Hepatocyte (in vitro differentiated cells): ENCODE measurements around the gene FYN. TPM values are rescaled to one million over a fixed set of nuclear protein-coding genes. Genes with fewer than 3 reads are reported as not detected.

Experiments used
- DNase-seq: peaks from one replicate; pipeline ENCODE4 v3.0.0-alpha.2; 2016; ENCODE audit warnings: low spot score
- H2AFZ ChIP-seq: fragments of 200-600 bp; sonication (generic); 2 replicates; pipeline ENCODE4 v1.6.0; 2016; ENCODE audit warnings: antibody characterized with exemption, mild to moderate bottlenecking
- H3K27ac ChIP-seq: fragments of 200-600 bp; sonication (generic); 2 replicates; pipeline ENCODE4 v1.5.1; 2016; ENCODE audit warnings: mild to moderate bottlenecking
- H3K27me3 ChIP-seq: fragments of 200-600 bp; sonication (generic); 2 replicates; pipeline ENCODE4 v1.6.1; 2016
- H3K36me3 ChIP-seq: fragments of 200-600 bp; sonication (generic); replicated peaks from 2 replicates; pipeline ENCODE4 v1.5.1; 2016; ENCODE audit warnings: low read depth; ENCODE audit not compliant: insufficient read depth
- H3K4me1 ChIP-seq: fragments of 200-600 bp; sonication (generic); 2 replicates; pipeline ENCODE4 v1.5.1; 2016; ENCODE audit warnings: mild to moderate bottlenecking, moderate library complexity; ENCODE audit not compliant: insufficient read depth
- H3K4me2 ChIP-seq: fragments of 200-600 bp; sonication (generic); 2 replicates; pipeline ENCODE4 v1.6.0; 2016
- H3K4me3 ChIP-seq: fragments of 200-600 bp; sonication (generic); 2 replicates; pipeline ENCODE4 v1.5.1; 2016; ENCODE audit warnings: mild to moderate bottlenecking
- H3K79me2 ChIP-seq: fragments of 200-600 bp; sonication (generic); 2 replicates; pipeline ENCODE4 v1.6.0; 2017; ENCODE audit warnings: mild to moderate bottlenecking
- H3K9me2 ChIP-seq: fragments of 200-600 bp; sonication (generic); replicated peaks from 2 replicates; pipeline ENCODE4 v1.6.0; 2017; ENCODE audit warnings: mild to moderate bottlenecking; ENCODE audit not compliant: insufficient read depth
- H3K9me3 ChIP-seq: fragments of 200-600 bp; sonication (generic); 2 replicates; pipeline ENCODE4 v1.5.1; 2016; ENCODE audit warnings: low read depth, mild to moderate bottlenecking
- H4K20me1 ChIP-seq: fragments of 200-600 bp; sonication (generic); 2 replicates; pipeline ENCODE4 v1.6.0; 2016; ENCODE audit warnings: mild to moderate bottlenecking; ENCODE audit not compliant: insufficient read depth, poor library complexity, severe bottlenecking
- CTCF ChIP-seq: fragments of 200-600 bp; sonication (generic); IDR thresholded peaks from 2 replicates; pipeline ENCODE4 v1.5.1; 2016; ENCODE audit warnings: antibody characterized with exemption, mild to moderate bottlenecking; ENCODE audit not compliant: poor library complexity
- EZH2 ChIP-seq: fragments of 200-600 bp; sonication (generic); IDR thresholded peaks from 2 replicates; pipeline ENCODE4 v1.6.1; 2016; ENCODE audit warnings: antibody characterized with exemption, mild to moderate bottlenecking, borderline replicate concordance
- EZH2phosphoT487 ChIP-seq: fragments of 200-600 bp; sonication (generic); IDR thresholded peaks from one replicate; pipeline ENCODE4 v1.6.1; 2018; ENCODE audit warnings: antibody characterized with exemption, mild to moderate bottlenecking, low read depth, moderate library complexity; ENCODE audit not compliant: unreplicated experiment, severe bottlenecking
- WGBS: methylation state at CpG from one replicate; pipeline ENCODE4 v1.1.6; 2016; ENCODE audit warnings: low lambda C conversion rate; ENCODE audit errors: missing lambda C conversion rate; 5-methylcytosine and 5-hydroxymethylcytosine counted together
- polyA plus RNA-seq: library from polyadenylated mRNA; unstranded; fragments of >200 nt; fragmentation: Nextera tagmentation; extraction: Ambion mirVana; gene quantifications from 2 replicates; pipeline ENCODE4 v1.2.1, GENCODE V29; 2016
- total RNA-seq: library from RNA; depleted of rRNA; stranded (reverse); fragments of >200 nt; gene quantifications from 2 replicates; pipeline ENCODE4 v1.2.3, GENCODE V29; 2014

FYN gene
- total and polyA plus RNA-seq, 2 experiments from 2014 or later = 40.0 to 70.1 TPM

GRCh38 chr6:111795558-111795957 is 77.7 kb downstream of the FYN start:
- no peaks in the 10 kb centered on the region for H3K36me3 ChIP-seq
- no peak overlapping the region for H3K4me2 ChIP-seq
- no peaks in the 10 kb centered on the region for H3K9me3 ChIP-seq
- no peaks in the 10 kb centered on the region for H3K27me3 ChIP-seq
- peaks cover 17% of the 10 kb centered on the region for H3K79me2 ChIP-seq
- WGBS = 97% methylated on average over 2 of the region's 2 CpGs
- no peak overlapping the region for H3K27ac ChIP-seq
- H3K4me3 ChIP-seq = no peak overlapping the region
- no peak for TF ChIP-seq EZH2phosphoT487
- no peak for TF ChIP-seq CTCF
- no peak for TF ChIP-seq EZH2
- no peaks in the 10 kb centered on the region for H3K4me1 ChIP-seq
- no peaks in the 10 kb centered on the region for H3K9me2 ChIP-seq
- DNase-seq = no peak
- no peaks in the 10 kb centered on the region for H4K20me1 ChIP-seq
- no peak overlapping the region for H2AFZ ChIP-seq

- WGBS = 70% methylated on average over 5 of the region's 5 CpGs
- H3K27ac ChIP-seq = no peak overlapping the region
- H2AFZ ChIP-seq = no peak overlapping the region
These were observed 78.4 kb downstream of the FYN start for GRCh38 chr6:111794727-111795452.

GRCh38 chr6:111794300-111794699 is 79.0 kb downstream of the FYN start:
- peaks cover 21% of the 10 kb centered on the region for H3K79me2 ChIP-seq
- WGBS = 90% methylated on average over 4 of the region's 4 CpGs

More at GRCh38 chr6:111794727-111795452, 78.4 kb downstream of the FYN start:
- Histone ChIP-seq H3K36me3 (no peaks in the 10 kb centered on the region), H3K27me3 (no peaks in the 10 kb centered on the region), H3K4me3 (no peak overlapping the region), H4K20me1 (no peaks in the 10 kb centered on the region), H3K79me2 (peaks cover 21% of the 10 kb centered on the region), H3K9me3 (no peaks in the 10 kb centered on the region), H3K4me2 (no peak overlapping the region), H3K9me2 (no peaks in the 10 kb centered on the region), H3K4me1 (no peaks in the 10 kb centered on the region)
- no peak for TF ChIP-seq EZH2phosphoT487
- TF ChIP-seq CTCF = no peak
- TF ChIP-seq EZH2 = no peak
- no peak for DNase-seq

More at GRCh38 chr6:111794300-111794699, 79.0 kb downstream of the FYN start:
- no peak for TF ChIP-seq EZH2
- TF ChIP-seq CTCF = no peak
- TF ChIP-seq EZH2phosphoT487 = no peak
- Histone ChIP-seq H3K4me3 (no peak overlapping the region), H3K27me3 (no peaks in the 10 kb centered on the region), H3K4me2 (no peak overlapping the region), H2AFZ (no peak overlapping the region), H3K4me1 (no peaks in the 10 kb centered on the region), H4K20me1 (no peaks in the 10 kb centered on the region), H3K9me2 (no peaks in the 10 kb centered on the region), H3K36me3 (no peaks in the 10 kb centered on the region), H3K9me3 (no peaks in the 10 kb centered on the region), H3K27ac (no peak overlapping the region)
- no peak for DNase-seq
